HS-5 (cell line): Measurements from ENCODE around the gene NAT16.
"Not testable (repeated sequence)": the region's sequence is repeated elsewhere in the genome, so short reads cannot be mapped to it uniquely, and the experiment has no call there.

Source experiments
- DNase-seq: peaks from one replicate; pipeline ENCODE4 v3.0.0-alpha.2; 2012; ENCODE audit warnings: low read depth

The NAT16 gene

GRCh38 chr7:101180130-101180755, at the start of gene NAT16:
Gene NAT16, minus strand, starts transcription at chr7:101180293. Its CDS starts 5,486 bp downstream, at chr7:101174807.
- DNase-seq, result no peak

GRCh38 chr7:101226721-101227120, 46.6 kb upstream of the NAT16 start:
- no peak for DNase-seq

GRCh38 chr7:101225650-101226049, 45.6 kb upstream of the NAT16 start:
- DNase-seq, result no peak

GRCh38 chr7:101223528-101223927, 43.4 kb upstream of the NAT16 start:
- no peak for DNase-seq

- DNase-seq, result no peak
Measured at GRCh38 chr7:101222275-101222830, 42.3 kb upstream of the NAT16 start.

GRCh38 chr7:101220295-101220694, 40.2 kb upstream of the NAT16 start:
- DNase-seq, result no peak

- no peak for DNase-seq
Measured at GRCh38 chr7:101218236-101219125, 38.4 kb upstream of the NAT16 start.

GRCh38 chr7:101217388-101218235, 37.5 kb upstream of the NAT16 start, which contains the start of the genes PLOD3 and ZNHIT1:
Gene PLOD3, minus strand, starts transcription at chr7:101217581. Its CDS starts 307 bp downstream, at chr7:101217274.
Gene ZNHIT1, plus strand, starts transcription at chr7:101218165. Its CDS starts 31 bp downstream, at chr7:101218196.
- peak; percentile 87 for DNase-seq

GRCh38 chr7:101216860-101217387, 36.8 kb upstream of the NAT16 start:
- no peak for DNase-seq

- no peak for DNase-seq
Measured at GRCh38 chr7:101216001-101216859, 36.1 kb upstream of the NAT16 start.

GRCh38 chr7:101212014-101212413, 31.9 kb upstream of the NAT16 start:
- no peak for DNase-seq

GRCh38 chr7:101211501-101211900, 31.4 kb upstream of the NAT16 start:
- DNase-seq, result no peak

- DNase-seq, result no peak
Measured at GRCh38 chr7:101210143-101210542, 30.1 kb upstream of the NAT16 start.

GRCh38 chr7:101208794-101209193, 28.7 kb upstream of the NAT16 start:
- DNase-seq, result no peak

GRCh38 chr7:101207459-101207858, 27.4 kb upstream of the NAT16 start:
- DNase-seq, result no peak

GRCh38 chr7:101206665-101207042, 26.6 kb upstream of the NAT16 start:
- no peak for DNase-seq

GRCh38 chr7:101205901-101206664, 26.0 kb upstream of the NAT16 start:
- no peak for DNase-seq

- DNase-seq, result not testable (repeated sequence)
Measured at GRCh38 chr7:101203740-101204738, 23.9 kb upstream of the NAT16 start.

- DNase-seq, result no peak
Measured at GRCh38 chr7:101202603-101202918, 22.5 kb upstream of the NAT16 start.
